SH-SY5Y (cell line): ENCODE results near the gene MACC1.

Experiments used
- GATA2 ChIP-seq: IDR thresholded peaks from 2 replicates; pipeline ENCODE4 v1.6.1; 2011; ENCODE audit warnings: mild to moderate bottlenecking, low read depth, low read length
- GATA3 ChIP-seq: IDR thresholded peaks from 2 replicates; pipeline ENCODE4 v1.6.1; 2011; ENCODE audit warnings: low read depth, mild to moderate bottlenecking, low read length, moderate library complexity

The MACC1 gene

DNA sequence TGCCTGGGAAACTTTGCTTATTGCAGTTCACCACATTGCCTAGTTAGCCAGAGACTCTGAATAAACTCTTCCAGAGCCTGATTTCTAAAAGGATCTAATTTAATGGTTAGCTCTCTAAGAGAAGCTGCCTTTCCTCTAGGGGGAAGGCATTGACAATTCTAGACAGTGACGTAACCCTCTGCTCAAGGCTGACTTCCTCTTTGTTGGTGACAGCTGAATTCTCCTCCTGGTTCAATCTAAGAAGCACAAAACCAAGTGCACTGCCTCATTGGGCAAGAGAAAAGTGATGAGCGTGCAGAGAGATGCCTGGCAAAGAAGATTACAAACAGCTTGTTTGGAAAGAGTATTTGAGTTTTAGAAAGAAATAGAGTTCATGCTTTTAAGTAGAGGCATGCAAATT is 102.7 kb downstream of the MACC1 start:
- TF ChIP-seq GATA2 (no peak), GATA3 (no peak)

DNA sequence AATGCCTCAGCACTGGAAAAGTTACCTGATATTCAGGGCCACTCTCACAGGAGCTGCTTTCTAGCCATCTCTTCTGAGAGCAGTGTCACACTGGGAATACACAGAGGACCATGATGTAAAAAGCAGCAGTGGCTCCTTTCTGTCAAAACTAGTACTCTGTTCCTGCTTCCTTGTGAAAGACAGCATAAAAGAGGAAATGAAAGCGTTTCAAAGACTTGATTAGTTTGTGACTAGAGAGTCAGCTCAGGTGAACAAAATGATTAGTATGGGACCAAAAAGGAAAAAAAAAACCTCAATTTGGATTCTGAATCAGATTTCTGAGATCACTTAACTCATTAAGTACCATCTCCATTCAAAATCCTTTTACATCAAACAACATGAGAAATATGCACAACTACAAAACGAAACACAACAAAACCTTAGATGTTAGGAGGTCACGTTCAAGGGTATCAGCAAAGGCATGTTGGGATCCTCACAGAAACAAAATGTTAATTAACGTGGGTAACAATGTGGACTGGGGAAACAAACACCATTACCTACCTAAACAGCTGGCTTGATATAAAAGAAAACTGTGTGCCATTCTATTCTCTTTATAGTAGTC is 103.7 kb downstream of the MACC1 start:
- TF ChIP-seq GATA2 (no peak), GATA3 (no peak)

DNA sequence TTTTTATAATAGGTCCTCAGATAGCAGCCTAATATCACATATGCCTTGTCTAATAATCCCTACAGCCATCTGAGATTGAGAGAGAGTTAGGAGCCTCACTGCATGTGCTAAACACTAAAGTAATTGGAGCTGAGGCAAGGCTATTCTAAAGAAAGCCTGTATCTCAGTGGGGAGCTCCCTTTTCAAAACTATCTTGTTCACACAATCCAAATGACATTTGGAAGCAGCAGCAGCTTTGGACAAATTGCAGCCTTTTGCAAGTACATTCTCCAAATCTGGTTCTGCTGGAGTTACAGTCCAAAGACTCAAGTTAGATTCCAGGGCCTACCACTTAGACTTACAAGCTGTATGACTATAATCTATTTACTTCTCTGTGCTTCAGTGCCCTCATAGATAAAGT is 104.5 kb downstream of the MACC1 start:
- TF ChIP-seq GATA2 (no peak), GATA3 (no peak)

DNA sequence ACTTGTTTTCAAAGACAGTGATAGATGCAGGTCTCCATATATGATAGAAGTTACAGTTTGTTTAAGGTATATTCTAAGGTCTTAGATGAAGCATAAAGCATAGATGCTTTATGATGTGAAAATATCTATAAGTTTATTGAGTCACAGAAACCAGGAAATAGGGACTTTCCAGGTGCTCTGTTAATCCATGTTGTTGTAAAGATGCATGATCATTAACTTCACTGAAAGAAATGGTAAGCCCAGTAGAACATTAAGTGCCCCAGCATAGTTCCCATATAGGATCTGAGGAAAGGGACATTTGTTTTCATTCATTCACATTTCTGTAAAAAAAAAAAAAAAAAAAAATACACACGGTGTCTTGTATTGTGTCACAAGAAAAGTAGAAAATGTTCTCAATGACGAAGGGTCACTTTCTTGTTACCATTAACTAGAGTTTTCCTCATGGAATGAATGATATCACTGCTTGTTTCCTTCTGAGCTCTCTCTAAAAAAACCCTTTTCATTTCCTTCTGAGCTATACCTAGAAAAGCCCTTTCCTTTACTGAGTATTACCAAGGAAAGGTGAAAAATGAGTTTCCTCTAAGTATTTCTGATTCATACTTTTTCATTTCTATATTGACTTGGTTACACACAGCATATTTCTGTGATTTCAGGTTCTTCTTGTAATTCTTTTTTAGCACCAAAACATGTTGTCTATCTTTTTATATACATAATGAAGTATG is 105.2 kb downstream of the MACC1 start:
- TF ChIP-seq GATA3 (no peak), GATA2 (no peak)

DNA sequence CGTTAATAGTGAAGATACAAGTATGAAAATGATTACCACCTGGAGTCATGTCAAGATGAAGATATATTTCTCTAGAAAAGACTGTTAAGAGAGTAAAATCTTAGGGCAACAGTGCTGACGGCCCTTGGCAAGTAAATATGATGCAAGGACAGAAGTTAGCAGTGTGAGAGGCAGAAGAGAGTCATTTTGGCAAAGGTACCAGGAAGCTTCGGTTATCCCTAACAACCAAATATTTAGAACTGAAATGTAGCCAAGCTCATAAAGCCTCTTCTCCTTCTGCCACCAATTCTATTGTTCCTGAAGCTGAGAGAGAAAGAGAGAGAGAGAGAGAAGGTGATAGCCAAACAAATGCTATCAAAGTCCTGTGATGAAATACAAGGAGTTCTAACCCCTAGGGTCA is 109.6 kb downstream of the MACC1 start:
- no peak for TF ChIP-seq GATA2
- no peak for TF ChIP-seq GATA3

DNA sequence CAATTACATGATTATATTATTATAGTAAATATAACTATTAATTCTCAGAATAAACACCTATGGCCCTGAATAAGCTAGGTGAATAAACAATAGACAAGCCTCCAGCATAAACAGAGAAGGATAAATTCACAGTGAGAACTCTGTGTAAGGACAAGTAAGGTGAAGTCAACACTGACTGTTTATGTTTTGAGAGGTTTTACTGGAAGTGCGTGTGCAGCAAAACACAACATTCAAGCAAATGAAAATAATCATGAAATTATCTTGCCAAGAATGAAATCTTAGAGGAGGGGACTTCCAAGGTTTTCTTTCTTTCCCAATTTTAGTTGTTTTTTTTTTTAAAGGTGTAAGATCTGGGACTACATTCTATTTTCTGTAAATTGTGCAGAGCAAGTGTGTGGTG is 112.5 kb downstream of the MACC1 start:
- TF ChIP-seq GATA3 (no peak), GATA2 (no peak)

DNA sequence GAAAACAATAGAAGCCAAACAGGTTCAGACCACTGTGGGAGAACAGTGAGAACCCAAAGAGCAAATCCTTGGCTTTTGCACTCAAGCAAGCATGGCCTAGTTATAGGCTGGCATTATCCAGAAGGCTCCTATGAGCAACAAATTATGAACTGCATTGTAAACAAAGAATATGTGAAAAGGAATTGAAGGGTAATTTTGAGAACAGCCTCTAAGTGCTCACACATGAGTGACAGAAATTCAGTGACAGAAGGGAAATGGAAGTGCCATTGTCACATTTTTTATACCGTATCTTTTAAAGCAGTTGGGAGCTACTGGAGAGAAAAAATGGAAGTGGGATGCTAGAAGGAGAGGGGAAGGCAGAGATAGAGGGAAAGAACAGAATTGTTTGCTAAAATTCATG is 114.2 kb downstream of the MACC1 start:
- TF ChIP-seq GATA3 = no peak

DNA sequence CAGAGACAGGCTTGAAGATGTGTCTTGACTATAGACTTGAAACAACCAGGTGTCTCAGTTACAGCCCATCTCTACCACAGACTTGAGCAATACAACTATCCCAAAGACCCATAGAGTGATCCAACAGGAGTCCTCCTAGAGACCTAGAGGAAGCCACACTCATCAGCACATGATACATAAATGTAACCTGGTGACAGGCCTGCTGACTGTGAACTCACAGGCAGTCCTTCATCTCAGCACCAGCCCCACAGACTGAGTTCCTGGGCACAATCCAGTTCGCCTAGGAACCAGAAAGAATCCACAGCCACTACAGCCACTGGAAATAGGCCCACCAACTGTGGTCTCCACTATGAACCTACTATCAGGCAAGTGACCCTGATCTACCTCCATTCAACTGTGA is 121.3 kb downstream of the MACC1 start:
- TF ChIP-seq GATA3 (no peak), GATA2 (no peak)

DNA sequence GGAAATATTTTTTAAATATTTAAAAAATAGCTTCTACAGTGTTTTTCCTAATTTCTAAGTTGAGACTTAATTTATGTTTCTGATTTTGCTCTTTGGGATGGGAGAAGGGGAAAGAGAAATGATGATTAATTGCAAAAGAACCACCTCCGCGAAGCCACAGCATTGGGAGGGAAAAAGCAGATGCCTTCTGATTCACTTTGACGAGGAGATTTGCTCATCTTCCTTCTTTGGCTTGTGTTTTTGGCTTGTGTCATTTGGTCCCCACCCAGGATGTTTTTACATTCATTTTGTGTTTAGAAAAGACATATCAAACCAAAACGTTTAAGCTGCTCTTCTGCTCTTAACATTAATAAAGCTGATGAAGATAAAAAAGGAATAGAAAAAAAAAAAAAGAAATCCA is 121.7 kb downstream of the MACC1 start:
- TF ChIP-seq GATA3 (no peak), GATA2 (no peak)

DNA sequence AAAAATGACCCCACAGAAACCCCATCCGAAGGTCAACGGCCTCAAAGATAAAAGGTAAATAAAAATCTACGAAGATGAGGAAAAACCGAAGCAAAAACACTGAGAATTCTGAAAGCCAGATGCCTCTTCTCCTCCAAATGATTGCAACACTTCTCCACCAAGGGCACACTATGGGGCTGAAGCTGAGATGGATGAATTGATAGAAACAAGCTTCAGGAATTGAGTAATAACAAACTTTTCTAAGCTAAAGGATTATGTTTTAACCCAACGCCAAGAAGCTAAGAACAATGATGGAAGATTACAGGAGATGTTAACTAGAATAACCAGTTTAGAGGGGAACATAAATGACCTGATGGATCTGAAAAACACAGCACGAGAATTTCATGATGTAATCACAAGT is 127.8 kb downstream of the MACC1 start:
- TF ChIP-seq GATA2 (no peak), GATA3 (no peak)

DNA sequence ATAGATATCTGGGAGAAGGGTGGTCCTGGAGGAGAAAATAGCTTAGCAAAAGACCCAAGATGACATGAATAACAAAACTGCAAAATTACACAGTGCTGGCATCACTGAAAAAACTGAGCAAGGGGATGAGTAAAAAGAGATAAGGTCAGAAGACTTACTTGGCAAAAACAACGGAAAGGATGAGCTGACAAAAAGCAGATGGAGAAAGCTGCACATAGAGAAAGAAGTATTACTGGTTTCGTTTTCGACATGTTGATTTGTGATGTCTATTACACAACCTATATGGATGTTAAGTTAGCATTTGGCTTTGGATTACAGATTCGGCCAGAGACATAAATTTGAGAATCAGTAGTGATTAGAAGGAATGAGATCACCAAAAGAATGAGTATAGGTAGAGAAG is 132.1 kb downstream of the MACC1 start:
- TF ChIP-seq GATA2 = no peak
- TF ChIP-seq GATA3 = no peak
